Testis (tissue), 2 donors: ENCODE measurements around the gene S1PR1.

Experiments used
- CTCF ChIP-seq, 3 experiments: fragments of 450-650 bp in 2 of 3; fragments of 200-600 bp in 1 of 3; sonication (generic) in 1 of 3; IDR thresholded peaks; one replicate each; pipeline ENCODE4 v1.5.1; 2016 to 2019; ENCODE audit warnings: antibody characterized with exemption in 3 of 3, mild to moderate bottlenecking in 2 of 3, moderate library complexity in 1 of 3
- POLR2A ChIP-seq: fragments of 450-650 bp; IDR thresholded peaks from one replicate; pipeline ENCODE4 v1.6.1; 2017; ENCODE audit warnings: antibody characterized with exemption, mild to moderate bottlenecking, moderate library complexity

DNA sequence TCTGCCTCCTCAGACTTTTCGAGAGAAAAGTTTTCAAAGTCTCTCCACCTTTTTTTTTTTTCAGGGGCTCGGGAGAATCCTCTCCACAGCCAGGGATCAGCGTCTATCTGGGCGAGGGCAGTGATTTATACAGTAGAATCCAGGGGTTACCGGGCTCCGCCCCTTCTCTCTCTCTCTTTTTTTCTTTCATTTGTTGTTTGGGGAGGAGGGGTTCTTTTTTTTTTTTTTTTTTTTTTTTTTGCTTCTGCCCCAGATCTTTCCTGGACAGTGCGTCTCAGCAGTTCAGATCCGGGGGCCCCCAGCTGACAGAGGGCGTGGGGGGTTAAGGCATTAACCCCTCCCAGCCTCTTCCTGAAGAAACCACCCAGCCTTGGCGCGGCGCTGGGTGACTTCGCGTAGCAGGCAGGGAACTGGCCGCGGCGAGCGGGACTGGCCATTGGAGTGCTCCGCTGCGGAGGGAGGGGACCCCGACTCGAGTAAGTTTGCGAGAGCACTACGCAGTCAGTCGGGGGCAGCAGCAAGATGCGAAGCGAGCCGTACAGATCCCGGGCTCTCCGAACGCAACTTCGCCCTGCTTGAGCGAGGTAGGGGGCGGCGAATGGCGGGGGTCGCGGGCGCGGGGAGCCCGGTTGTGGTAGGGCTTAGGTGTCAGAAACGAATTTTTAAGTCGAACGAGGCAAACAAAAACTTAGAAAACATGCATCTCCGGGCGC lies at the start of gene S1PR1:
- TF ChIP-seq CTCF (IDR thresholded peaks at IDR 0.05) (no peak), POLR2A (no peak)
